Panc1 (cell line): Measurements from ENCODE around the gene PEDS1.

Source experiments
- POLR2AphosphoS5 ChIP-seq: IDR thresholded peaks from 2 replicates; pipeline ENCODE4 v1.6.1; 2012; ENCODE audit warnings: mild to moderate bottlenecking, low read depth, low read length, moderate library complexity
- REST ChIP-seq, 2 experiments: IDR thresholded peaks; 2 replicates each; pipeline ENCODE4 v1.6.1; 2011 to 2012; ENCODE audit warnings: low read depth in 2 of 2, control low read depth in 1 of 2, low read length in 1 of 2, mild to moderate bottlenecking in 1 of 2, moderate library complexity in 1 of 2; ENCODE audit not compliant: insufficient read depth in 1 of 2
- TF ChIP-seq, protein P1 (sequence below): fragments of 450-650 bp; IDR thresholded peaks from 2 replicates; pipeline ENCODE4 v1.5.1; 2017; ENCODE audit warnings: mild to moderate bottlenecking

GRCh38 chr20:50199703-50200102, 46.2 kb upstream of the PEDS1 start:
- TF ChIP-seq, protein P1, sequence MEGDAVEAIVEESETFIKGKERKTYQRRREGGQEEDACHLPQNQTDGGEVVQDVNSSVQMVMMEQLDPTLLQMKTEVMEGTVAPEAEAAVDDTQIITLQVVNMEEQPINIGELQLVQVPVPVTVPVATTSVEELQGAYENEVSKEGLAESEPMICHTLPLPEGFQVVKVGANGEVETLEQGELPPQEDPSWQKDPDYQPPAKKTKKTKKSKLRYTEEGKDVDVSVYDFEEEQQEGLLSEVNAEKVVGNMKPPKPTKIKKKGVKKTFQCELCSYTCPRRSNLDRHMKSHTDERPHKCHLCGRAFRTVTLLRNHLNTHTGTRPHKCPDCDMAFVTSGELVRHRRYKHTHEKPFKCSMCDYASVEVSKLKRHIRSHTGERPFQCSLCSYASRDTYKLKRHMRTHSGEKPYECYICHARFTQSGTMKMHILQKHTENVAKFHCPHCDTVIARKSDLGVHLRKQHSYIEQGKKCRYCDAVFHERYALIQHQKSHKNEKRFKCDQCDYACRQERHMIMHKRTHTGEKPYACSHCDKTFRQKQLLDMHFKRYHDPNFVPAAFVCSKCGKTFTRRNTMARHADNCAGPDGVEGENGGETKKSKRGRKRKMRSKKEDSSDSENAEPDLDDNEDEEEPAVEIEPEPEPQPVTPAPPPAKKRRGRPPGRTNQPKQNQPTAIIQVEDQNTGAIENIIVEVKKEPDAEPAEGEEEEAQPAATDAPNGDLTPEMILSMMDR, result no peak
- no peak for TF ChIP-seq REST (IDR thresholded peaks at IDR 0.05; ENCODE audit: insufficient read depth in 1 of 2, low read depth in 2 of 2, low read length in 1 of 2)
- no peak for TF ChIP-seq POLR2AphosphoS5
